Stimulated activated CD8-positive, alpha-beta memory T cell treated with anti-CD3 and anti-CD28 coated beads, Interleukin-12 subunit alpha, Interleukin-12 subunit beta, amount 100 ng/mL, for 1 hour (primary cell): ENCODE measurements around the gene FBLIM1.

ENCODE experiments used
- DNase-seq: peaks from one replicate; pipeline ENCODE4 v3.0.0-alpha.2; 2020; ENCODE audit warnings: low read depth

The FBLIM1 gene, protein sequence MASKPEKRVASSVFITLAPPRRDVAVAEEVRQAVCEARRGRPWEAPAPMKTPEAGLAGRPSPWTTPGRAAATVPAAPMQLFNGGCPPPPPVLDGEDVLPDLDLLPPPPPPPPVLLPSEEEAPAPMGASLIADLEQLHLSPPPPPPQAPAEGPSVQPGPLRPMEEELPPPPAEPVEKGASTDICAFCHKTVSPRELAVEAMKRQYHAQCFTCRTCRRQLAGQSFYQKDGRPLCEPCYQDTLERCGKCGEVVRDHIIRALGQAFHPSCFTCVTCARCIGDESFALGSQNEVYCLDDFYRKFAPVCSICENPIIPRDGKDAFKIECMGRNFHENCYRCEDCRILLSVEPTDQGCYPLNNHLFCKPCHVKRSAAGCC

DNA sequence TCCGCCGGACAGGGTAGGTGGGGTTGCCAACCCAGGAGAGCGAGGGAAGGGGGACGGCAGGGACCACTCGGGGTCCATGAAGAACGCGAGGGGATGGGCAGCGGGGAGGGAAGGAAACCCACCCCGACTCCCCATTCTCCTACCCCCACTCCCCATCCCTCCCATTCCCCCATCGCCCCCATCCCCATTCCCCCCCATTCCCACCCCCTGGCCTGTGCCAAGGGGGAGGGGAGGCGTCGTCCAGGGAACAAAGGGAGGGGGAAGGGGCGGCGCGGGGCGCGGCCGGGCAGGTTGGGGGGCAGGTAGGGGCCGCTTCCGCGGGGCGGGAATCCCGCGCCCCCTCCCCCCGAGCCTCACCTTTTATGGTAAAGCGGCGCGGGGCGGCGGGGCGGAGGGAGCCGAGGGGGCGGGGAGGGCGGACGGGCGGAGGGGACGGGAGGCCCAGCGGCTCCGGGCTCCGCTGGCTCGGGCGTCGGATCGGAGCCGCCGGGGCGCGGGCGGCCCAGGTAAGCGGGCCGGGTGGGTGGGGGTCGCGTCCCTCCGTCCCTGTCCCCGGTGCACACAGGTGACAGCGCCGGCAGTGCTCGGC lies at the start of gene FBLIM1:
Gene FBLIM1 (plus strand): TSS at position 453 of the 589 bp plus-strand sequence. CDS start 6,189 bp downstream, outside the sequence.
- DNase-seq: no peak

DNA sequence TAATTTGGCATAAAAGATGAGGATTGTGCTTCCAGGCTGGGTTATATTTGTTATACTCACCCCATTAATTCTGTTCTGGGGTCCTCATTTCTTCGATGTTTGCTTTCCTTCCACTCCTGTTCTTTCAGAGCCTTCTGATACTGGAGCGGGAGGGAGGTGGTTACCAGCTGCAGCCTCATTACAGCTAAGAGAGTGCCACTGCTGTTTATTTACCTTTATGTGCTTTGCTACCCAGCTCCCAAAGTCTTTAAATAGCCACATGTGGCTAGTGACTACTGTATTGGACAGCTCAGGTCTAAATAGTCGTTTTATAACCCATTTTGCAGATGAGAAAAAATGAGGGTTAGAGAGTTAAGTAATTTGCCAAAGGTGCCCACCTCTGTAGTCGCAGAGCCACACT lies 49.4 kb upstream of the FBLIM1 start:
- DNase-seq: no peak

DNA sequence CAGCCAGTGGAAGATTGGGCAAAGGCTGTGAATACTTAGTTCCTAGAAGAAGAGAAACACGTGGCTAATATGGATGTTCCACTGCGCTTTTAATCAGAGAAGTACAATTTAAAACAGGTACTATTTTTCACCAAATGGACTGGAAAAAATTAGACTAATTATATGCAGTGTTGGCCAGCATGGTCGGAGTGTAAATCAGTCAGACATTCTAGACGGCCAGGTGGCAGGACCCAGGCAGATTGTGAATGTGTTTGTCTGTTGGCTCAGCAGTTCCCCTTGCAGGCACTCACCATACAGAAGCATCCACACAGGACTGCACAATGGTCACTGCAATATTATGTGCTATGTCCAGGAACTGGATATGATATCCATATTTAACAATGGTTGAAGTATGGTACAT lies 46.4 kb upstream of the FBLIM1 start:
- no peak for DNase-seq

DNA sequence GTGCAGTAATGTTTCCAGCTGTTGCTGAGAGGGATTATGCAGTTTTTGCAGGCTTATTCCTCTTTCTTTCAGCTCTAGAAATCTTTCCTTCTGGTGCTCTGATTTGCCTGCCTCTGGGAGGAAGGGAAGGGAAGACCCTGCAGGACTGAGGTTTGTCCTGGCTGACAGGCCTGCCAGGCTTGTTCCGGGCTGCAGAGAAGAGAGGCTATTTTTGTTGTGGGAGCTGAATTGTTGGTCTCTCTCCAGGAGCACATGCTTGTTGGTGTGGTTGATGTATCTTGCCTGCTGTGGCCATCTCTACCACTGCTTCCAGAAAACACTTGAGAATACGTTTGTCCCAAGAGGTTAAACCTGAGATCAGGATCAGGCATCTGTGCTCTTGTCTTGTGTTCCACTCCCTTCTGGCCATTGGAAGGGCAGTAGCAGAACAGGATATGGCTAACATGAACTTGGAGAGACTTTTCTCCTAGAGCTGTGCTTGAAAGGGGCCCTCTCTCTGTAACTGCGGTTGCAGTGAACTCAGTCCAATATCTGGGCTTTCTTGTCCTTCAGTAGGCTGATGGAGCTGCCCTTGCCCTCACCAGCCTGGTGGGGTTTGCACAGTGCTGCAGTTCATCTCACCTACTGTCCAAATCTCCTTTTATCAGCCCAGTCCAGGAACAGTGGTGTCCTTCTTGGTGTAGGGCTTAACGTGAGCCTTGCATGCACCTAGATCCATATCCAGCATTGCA lies 44.0 kb upstream of the FBLIM1 start:
- DNase-seq: no peak

DNA sequence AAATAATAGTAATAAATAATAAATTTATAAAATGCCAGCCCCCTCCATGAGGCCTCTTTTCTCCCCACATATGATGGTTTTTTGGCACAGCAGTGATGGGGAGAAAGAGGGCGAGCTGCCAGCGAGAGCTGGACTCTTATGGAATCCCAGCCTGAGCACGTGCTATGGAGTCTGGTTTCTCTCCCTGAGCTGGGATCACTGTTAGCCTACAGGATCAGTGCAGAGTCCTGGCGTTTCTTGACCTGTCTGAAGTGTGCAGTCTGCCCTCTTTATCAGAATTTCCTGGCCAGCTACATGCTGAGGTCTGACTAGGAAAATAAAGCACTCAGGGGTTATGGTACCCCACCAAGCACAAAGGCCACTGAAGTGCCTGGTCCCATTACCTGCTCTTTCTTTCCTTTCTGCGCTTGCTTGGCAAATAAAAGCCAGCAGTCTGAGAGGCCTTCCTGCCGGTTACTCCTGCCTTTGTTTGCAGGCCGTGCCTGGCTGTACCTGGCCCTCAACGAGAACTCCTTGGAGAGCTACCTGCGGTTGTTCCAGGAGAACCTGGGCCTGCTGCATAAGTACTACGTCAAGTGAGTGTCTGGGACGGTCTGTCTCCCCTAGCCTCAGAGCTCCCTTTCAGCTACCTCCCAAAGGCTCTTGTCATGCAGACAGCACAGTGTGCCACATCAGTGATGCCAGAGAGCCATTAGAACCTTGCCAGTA lies 41.0 kb upstream of the FBLIM1 start:
- no peak for DNase-seq

DNA sequence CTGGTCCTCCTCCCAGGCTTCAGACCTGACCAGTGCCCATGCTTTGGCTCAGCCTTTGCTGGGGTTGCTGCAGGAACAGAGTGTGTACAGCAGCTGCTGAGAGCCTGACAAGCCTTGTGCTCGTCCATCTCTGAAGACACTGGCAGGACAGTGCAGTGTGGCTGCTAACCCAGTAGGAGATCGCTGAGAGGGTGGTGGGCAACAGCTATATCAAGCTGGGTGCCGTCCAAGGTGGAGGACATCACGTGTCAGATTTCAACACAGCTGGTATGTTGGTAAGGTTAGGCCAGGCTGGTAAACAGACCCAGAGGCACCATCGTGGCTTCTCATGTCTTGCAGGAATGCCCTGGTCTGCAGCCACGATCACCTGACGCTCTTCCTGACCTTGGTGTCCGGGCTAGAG lies 40.4 kb upstream of the FBLIM1 start:
- no peak for DNase-seq

DNA sequence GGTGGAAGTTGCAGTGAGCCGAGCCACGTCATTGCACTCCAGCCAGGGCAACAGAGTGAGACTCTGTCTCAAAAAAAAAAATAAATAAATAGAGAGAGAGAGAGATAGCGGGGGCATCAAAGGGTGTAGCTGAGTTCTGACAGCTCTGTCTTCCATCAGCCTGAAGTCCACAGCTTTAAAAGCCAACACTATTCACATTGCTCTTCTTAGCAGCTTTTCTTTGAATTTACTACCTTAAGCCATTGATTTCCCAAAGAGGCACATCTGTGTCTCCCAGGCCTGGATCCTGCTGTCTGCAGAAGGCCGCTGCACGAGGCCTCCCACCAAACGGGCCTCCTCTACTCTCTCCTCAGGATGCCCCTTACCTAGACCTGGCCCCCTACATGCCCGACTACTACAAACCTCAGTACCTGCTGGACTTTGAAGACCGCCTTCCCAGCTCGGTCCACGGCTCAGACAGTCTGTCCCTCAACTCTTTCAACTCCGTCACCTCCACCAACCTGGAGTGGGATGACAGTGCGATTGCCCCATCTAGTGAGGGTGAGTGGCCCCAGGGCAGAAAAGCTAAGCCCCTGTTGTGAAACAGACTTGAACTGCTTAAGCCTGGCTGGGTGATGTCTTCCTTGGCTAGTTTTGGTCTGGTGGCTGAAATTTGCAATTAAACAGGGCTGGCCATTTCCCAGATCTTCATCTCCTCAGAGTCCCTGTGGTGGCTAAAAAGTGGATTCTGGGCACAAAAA lies 39.0 kb upstream of the FBLIM1 start:
- DNase-seq: no peak

DNA sequence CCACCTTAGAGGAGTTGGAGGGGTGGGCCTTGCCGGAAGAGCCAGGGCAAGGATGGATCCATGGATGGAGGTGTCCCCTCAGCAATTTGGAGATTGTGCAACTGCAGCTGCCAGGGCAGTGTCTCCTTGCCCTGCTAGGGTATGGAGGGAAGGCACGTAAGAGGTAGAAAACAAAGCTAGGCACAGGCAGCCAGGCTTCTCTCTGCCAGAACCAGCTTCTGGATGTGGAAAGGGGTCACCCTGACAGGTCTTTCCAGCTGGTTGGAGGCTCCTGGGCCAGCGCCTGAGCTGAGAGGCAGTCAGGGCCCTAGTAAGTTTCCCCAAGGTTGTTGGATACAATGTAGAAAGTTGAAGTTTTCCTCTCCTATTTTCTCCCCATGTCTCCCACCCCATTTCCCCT lies 37.7 kb upstream of the FBLIM1 start:
- DNase-seq: no peak

DNA sequence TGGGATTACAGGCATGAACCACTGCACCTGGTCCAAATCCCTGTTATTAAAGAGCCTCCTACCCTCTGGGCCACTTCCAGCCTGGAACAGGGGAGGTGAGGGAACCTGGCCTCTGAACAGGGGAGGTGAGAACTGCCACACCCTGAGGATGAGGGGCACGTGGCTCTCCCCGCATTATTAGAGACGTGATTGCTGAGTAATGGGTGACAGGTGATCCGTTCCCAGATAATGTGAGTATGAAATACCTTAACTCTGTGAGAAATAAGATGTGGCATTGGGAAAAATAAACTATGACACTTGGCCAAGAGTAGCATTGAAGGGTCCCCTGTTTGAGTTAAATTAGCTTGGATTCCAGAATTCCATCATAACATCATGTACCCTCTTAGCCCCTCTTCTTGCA lies 36.2 kb upstream of the FBLIM1 start:
- no peak for DNase-seq

DNA sequence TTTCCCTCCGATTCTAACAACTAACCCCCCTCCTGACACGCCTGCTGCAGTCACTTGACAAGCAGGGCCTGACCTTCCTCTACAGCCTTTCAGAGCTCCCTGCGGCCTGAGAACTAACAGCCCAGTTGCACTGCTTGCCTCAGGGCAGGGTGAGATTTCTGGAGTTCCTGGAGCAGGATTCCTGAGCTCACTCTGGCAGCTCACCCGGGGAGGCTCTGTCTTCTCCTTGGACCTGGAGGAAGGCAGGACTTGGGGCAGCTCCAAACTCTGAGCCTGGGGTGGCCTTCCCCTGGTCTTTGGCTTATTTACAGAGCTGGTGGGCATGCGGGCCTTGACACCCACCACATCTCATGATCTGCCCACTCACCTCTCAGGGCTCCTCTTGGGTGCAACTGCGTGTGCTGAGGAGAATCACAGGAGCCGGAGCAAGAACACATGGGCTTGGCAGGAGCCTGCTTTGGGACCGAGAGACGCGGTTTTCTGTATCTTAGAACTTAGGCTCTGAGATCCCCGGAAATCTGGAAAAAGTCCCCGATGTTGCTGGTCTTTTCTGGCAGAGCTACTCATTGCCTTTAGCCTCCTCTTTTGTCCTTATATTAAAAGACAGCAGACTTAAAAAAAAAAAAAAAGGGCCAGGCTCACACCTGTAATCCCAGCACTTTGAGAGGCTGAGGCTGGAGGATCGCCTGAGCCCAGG lies 35.6 kb upstream of the FBLIM1 start:
- DNase-seq: no peak

DNA sequence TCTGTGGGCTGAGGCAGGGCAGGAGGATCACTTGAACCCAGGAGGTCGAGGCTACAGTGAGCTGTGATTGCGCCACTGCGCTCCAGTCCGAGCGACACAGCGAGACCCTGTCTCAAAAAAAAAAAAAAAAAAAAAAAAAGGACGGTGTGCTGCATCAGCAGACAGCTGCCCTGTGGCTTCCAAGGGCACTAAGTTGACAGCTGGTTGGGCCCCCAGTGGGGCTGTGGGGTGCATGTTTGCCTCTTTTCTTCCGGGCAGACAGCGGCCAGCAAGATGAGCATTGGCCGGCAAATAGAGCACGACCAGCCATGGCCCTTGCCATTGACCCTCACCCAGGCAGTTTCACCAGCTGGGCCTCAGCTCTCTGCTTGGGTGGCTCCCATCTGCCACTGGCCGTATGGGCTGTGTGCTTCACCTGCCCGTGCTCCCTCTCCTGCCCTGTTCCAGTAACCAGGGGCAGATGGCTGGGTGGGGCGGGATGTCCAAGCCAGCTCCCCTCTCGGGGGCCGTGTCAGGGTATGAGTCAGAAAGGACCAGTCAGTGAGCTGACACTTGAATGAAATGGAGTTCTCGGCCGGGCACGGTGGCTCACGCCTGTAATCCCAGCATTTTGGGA lies 34.9 kb upstream of the FBLIM1 start:
- DNase-seq: no peak

DNA sequence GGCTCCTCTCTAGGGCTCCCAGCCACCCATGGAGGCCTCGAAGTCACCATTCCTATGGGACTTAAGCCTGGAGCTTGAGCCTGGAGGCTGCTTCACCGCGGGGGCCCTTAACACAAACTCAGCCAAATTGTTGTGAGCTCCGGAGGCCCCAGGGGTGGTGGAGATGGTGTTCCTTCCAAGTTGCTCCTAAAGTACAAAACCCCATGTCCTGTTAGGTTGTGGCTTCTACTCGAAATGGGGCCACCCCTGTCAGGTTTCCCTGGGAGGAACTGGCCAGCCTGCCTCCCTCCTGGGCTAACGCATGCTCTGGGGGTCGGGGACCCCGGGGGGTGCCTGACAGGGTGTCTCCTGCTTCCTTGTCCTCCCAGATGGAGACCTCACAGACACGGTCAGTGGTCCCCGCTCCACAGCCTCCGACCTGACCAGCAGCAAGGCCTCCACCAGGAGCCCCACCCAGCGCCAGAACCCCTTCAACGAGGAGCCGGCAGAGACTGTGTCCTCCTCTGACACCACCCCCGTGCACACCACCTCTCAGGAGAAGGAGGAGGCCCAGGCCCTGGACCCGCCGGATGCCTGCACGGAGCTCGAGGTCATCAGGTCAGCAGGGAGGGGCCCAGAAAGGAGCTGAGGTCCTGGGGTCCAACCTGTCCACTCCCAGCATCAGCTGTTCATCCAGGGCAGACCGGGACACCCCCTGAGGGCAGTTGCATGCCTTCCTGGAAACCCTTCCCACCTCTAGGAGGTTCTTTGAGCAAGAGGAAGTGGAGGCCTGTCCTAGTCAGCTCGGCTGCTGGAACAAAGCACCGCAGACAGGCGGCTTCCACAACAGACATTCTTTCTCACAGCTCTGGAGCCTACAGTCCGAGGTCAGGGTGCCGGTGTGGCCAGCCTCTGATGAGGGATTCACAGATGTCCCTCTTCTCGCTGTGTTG lies 33.4 kb upstream of the FBLIM1 start:
- no peak for DNase-seq

DNA sequence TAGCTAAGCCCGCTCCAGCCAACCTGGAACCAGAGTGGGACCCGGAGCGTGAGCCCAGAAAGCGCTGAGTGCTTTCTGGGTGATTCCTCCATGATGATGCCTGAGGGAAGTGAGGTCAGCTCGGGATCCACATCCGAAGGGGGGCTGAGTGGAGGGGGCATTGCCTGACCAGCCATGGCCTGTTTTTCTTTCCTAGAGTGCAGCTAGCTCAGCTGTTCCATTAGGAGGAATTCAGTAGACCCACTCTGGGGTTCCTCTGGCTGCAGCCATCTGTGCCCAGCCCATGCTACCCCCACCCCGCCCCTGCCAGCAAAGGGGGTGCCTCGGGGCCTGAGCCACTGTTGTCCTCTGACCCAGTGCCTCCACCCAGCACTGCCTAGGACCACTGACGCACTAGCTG lies 32.1 kb upstream of the FBLIM1 start:
- DNase-seq: no peak

DNA sequence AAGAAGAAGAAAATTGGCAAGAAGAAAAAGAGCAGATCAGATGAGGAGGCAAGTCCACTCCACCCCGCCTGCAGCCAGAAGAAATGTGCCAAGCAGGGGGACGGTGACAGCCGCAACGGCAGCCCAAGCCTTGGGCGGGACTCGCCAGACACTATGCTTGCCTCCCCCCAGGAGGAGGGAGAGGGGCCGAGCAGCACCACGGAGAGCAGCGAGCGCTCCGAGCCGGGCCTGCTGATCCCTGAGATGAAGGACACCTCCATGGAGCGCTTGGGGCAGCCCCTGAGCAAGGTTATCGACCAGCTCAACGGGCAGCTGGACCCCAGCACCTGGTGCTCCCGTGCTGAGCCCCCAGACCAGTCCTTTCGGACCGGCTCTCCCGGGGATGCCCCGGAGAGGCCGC lies 31.6 kb upstream of the FBLIM1 start:
- DNase-seq: no peak

DNA sequence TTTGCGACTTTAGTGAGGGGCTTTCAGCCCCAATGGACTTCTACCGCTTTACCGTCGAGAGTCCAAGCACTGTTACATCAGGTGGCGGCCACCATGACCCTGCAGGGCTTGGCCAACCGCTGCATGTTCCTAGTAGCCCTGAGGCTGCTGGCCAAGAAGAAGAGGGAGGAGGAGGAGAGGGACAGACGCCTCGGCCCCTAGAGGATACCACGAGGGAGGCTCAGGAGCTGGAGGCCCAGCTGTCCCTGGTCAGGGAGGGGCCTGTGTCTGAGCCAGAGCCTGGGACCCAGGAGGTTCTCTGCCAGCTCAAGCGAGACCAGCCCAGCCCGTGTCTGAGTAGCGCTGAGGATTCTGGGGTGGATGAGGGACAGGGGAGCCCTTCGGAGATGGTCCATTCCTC lies 31.2 kb upstream of the FBLIM1 start:
- DNase-seq: no peak

DNA sequence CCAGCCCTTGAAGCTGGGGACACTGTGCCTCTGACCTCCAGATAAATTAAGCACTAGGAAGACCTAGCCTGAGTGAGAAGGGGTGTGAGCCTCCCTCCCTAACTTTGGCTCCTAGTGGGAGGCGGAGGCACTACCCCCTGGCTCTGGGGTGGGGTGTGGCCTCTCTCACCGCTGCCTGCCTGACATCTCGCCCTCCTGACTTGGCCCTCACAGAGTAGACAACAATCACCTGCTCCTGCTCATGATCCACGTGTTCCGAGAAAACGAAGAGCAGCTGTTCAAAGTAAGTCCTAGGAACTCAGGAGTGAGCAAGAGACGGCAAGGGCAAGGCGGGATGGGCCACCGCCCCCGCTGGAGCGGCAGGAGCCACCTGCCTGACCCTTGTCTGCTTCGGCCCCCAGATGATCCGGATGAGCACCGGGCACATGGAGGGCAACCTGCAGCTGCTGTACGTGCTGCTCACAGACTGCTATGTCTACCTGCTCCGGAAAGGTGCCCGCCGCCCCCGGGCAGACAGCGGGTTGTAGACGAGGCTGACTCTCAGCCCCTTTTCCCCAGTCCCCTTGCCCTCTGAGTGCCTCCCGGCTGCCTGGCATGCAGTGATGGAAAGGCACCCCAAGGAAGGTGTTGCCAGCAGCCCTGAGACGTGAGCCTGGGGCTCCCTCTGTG lies 30.6 kb upstream of the FBLIM1 start:
- no peak for DNase-seq

DNA sequence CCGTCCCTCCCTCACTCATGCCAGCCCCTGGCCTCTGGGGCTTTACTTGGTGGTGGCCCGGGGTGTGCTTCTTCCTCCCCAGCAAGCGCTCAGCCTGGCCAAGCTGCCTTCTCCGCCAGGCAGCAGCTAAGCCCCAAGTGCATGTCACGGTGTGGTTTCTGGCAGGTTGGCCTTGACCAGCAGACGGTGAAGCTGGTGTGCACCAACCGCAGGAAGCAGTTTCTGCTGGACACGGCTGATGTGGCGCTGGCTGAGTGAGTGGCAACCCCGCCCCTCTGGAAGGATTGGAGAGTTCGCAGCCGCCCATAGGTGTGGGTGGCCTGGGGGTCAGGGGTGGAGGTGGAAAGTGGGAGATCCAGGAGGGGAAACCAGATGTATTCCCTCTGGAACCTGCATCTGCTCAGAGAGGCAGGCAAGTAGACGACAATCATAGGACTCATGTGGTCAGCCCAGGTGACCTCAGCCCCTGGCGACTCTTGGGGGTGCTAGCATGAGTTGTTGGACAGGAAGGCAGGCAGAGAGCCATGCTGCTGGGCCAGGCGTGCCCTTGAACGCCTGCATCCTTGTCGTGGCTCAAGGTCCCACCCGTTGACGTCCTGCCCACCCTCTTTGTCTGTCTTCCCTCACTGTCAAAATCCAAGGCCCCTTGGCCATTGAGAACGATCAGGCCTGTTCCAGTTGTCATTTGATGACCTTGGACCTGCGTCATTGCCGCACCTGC lies 29.5 kb upstream of the FBLIM1 start:
- no peak for DNase-seq

DNA sequence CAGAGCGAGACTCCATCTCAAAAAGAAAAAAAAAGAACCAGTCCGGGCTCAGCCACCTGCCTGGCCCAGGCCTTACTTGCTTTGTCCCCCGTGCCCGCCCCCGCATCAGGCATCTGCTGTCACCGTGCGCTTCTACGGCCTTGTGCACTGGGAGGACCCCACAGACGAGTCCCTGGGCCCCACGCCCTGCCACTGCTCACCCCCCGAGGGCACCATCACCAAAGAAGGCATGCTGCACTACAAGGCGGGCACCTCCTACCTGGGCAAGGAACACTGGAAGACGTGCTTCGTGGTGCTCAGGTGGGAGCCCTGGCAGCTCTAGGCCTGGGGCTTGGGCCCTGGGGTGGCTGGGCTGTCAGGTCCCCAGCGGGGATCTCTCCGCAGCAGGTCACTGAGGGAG lies 28.2 kb upstream of the FBLIM1 start:
- no peak for DNase-seq

DNA sequence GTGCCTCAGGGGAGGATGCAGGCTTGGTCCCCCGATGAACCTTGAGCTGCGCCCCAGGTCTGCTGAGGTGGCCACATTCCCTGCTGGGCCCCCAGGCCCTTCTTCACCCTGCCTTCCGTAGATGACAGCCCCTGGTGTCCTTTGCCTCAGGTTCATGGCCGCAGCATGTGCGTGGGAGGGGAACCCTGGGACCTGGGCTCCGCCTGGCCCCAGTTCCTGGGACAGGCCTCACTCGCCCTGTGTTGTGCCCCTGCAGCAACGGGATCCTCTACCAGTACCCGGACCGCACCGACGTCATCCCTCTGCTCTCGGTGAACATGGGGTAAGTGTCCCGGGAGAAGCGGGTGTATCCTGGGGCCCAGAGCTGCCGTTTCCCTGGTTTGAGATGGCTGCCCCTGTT lies 27.7 kb upstream of the FBLIM1 start:
- DNase-seq: no peak
